HEK293 (cell line): ENCODE data around the gene ERVK3-1.
A peak's percentile ranks its signal among the peaks of the same experiment; 100 is the strongest.
"Not testable (repeated sequence)": the region's sequence is repeated elsewhere in the genome, so short reads cannot be mapped to it uniquely, and the experiment has no call there.

Experiments
- CTCF ChIA-PET: fragments of 350-600 bp; formaldehyde crosslinking; extraction: SDS; loops from one replicate; lab custom pipeline; 2021; ENCODE audit warnings: antibody characterized with exemption; lab: Yijun Ruan, JAX
- POLR2A ChIA-PET: fragments of 300-600 bp; formaldehyde crosslinking; extraction: SDS; loops from one replicate; lab custom pipeline; 2020; ENCODE audit warnings: antibody characterized with exemption, inconsistent platforms; lab: Yijun Ruan, JAX
- H3K27ac ChIP-seq: fragments of 200-500 bp; sonication (Bioruptor generic); 2 replicates; pipeline ENCODE4 v1.5.1; 2014; ENCODE audit warnings: low read depth, low read length, control low read depth, inconsistent platforms; ENCODE audit errors: extremely low read depth
- H3K36me3 ChIP-seq, 2 experiments: fragments of 200-500 bp in 1 of 2; sonication (Bioruptor generic) in 1 of 2; 1 replicate in 1 of 2; 2 replicates in 1 of 2; pipeline ENCODE4 v1.5.1; 2014 to 2017; ENCODE audit warnings: inconsistent platforms in 2 of 2, low read length in 2 of 2; ENCODE audit not compliant: control insufficient read depth in 2 of 2, insufficient read depth in 1 of 2
- H3K4me1 ChIP-seq: fragments of 200-500 bp; sonication (Bioruptor generic); 2 replicates; pipeline ENCODE4 v1.5.1; 2014; ENCODE audit warnings: mild to moderate bottlenecking, low read length, inconsistent platforms; ENCODE audit not compliant: control insufficient read depth, insufficient read depth
- H3K4me3 ChIP-seq: 2 replicates; pipeline ENCODE4 v1.5.1; 2011; ENCODE audit warnings: low read depth, mild to moderate bottlenecking, control low read depth, low read length, moderate library complexity
- H3K9me3 ChIP-seq: fragments of 200-500 bp; sonication (Bioruptor generic); 2 replicates; pipeline ENCODE4 v1.5.1; 2014; ENCODE audit warnings: low read depth, low read length, inconsistent platforms; ENCODE audit not compliant: control insufficient read depth, insufficient read depth
- GLIS1 ChIP-seq: fragments of 450-650 bp; formaldehyde crosslinking; IDR thresholded peaks from 2 replicates; pipeline ENCODE4 v1.5.1; 2016; ENCODE audit warnings: missing biosample characterization, missing genetic modification characterization
- KLF1 ChIP-seq: fragments of 450-650 bp; formaldehyde crosslinking; IDR thresholded peaks from 2 replicates; pipeline ENCODE4 v1.5.1; 2016; ENCODE audit warnings: missing biosample characterization, missing genetic modification characterization
- KLF10 ChIP-seq: fragments of 450-650 bp; IDR thresholded peaks from 2 replicates; pipeline ENCODE4 v1.5.1; 2018; ENCODE audit warnings: missing biosample characterization, mild to moderate bottlenecking, missing genetic modification characterization
- KLF16 ChIP-seq: fragments of 450-650 bp; formaldehyde crosslinking; IDR thresholded peaks from 2 replicates; pipeline ENCODE4 v1.5.1; 2017; ENCODE audit warnings: missing biosample characterization, missing genetic modification characterization
- KLF8 ChIP-seq: fragments of 450-650 bp; formaldehyde crosslinking; IDR thresholded peaks from 2 replicates; pipeline ENCODE4 v1.5.1; 2016; ENCODE audit warnings: missing biosample characterization, missing genetic modification characterization
- KLF9 ChIP-seq: fragments of 450-650 bp; formaldehyde crosslinking; IDR thresholded peaks from 2 replicates; pipeline ENCODE4 v1.5.1; 2016; ENCODE audit warnings: missing biosample characterization, missing genetic modification characterization, low read depth
- OSR2 ChIP-seq: fragments of 450-650 bp; formaldehyde crosslinking; IDR thresholded peaks from 2 replicates; pipeline ENCODE4 v1.5.1; 2016; ENCODE audit warnings: missing biosample characterization, missing genetic modification characterization
- SP3 ChIP-seq: fragments of 450-650 bp; formaldehyde crosslinking; IDR thresholded peaks from 2 replicates; pipeline ENCODE4 v1.5.1; 2016; ENCODE audit warnings: missing biosample characterization, missing genetic modification characterization
- ZBTB11 ChIP-seq: fragments of 450-650 bp; formaldehyde crosslinking; conservative IDR thresholded peaks from 2 replicates; pipeline ENCODE4 v1.5.1; 2016; ENCODE audit warnings: low read depth, missing biosample characterization, missing genetic modification characterization
- ZBTB17 ChIP-seq: fragments of 450-650 bp; formaldehyde crosslinking; IDR thresholded peaks from 2 replicates; pipeline ENCODE4 v1.5.1; 2016; ENCODE audit warnings: missing biosample characterization, missing genetic modification characterization
- ZBTB20 ChIP-seq: fragments of 450-650 bp; formaldehyde crosslinking; IDR thresholded peaks from 2 replicates; pipeline ENCODE4 v1.5.1; 2016; ENCODE audit warnings: missing biosample characterization, missing genetic modification characterization
- ZBTB26 ChIP-seq: fragments of 450-650 bp; formaldehyde crosslinking; optimal IDR thresholded peaks from 2 replicates; pipeline ENCODE3; 2016; ENCODE audit warnings: missing biosample characterization, mild to moderate bottlenecking, missing genetic modification characterization
- ZNF18 ChIP-seq: fragments of 450-650 bp; formaldehyde crosslinking; IDR thresholded peaks from 2 replicates; pipeline ENCODE4 v1.5.1; 2016; ENCODE audit warnings: missing biosample characterization, missing genetic modification characterization
- ZNF24 ChIP-seq: fragments of 450-650 bp; formaldehyde crosslinking; IDR thresholded peaks from 2 replicates; pipeline ENCODE4 v1.5.1; 2016; ENCODE audit warnings: missing biosample characterization, missing genetic modification characterization
- ZNF335 ChIP-seq: fragments of 450-650 bp; formaldehyde crosslinking; conservative IDR thresholded peaks from 2 replicates; pipeline ENCODE4 v1.5.1; 2016; ENCODE audit warnings: missing biosample characterization, missing genetic modification characterization
- ZNF362 ChIP-seq: fragments of 450-650 bp; formaldehyde crosslinking; IDR thresholded peaks from 2 replicates; pipeline ENCODE4 v1.5.1; 2016; ENCODE audit warnings: missing biosample characterization, missing genetic modification characterization
- ZNF366 ChIP-seq: fragments of 450-650 bp; formaldehyde crosslinking; conservative IDR thresholded peaks from 2 replicates; pipeline ENCODE4 v1.5.1; 2016; ENCODE audit warnings: missing biosample characterization, missing genetic modification characterization
- ZNF501 ChIP-seq: fragments of 450-650 bp; formaldehyde crosslinking; IDR thresholded peaks from 2 replicates; pipeline ENCODE4 v1.5.1; 2016; ENCODE audit warnings: missing biosample characterization, missing genetic modification characterization
- ZNF529 ChIP-seq: fragments of 450-650 bp; formaldehyde crosslinking; IDR thresholded peaks from 2 replicates; pipeline ENCODE4 v1.5.1; 2017; ENCODE audit warnings: missing genetic modification characterization, missing biosample characterization; ENCODE audit not compliant: insufficient replicate concordance
- ZNF600 ChIP-seq: fragments of 450-650 bp; formaldehyde crosslinking; IDR thresholded peaks from 2 replicates; pipeline ENCODE4 v1.5.1; 2016; ENCODE audit warnings: missing biosample characterization, missing genetic modification characterization
- ZNF701 ChIP-seq: fragments of 450-650 bp; formaldehyde crosslinking; IDR thresholded peaks from 2 replicates; pipeline ENCODE4 v1.5.1; 2016; ENCODE audit warnings: missing biosample characterization, missing genetic modification characterization
- ZNF777 ChIP-seq: fragments of 450-650 bp; formaldehyde crosslinking; IDR thresholded peaks from 2 replicates; pipeline ENCODE4 v1.5.1; 2017; ENCODE audit warnings: missing biosample characterization, missing genetic modification characterization, borderline replicate concordance

ERVK3-1 gene

GRCh38 chr19:58346961-58347929 lies 42.1 kb downstream of the ERVK3-1 start (continued):
- TF ChIP-seq ZBTB11 = 0 out of 2 replicates have a peak, but pooled peaks have one; percentile 9
- TF ChIP-seq ZNF501 (tag by site-specific recombination) = 0 out of 2 replicates have a peak, but pooled peaks have one; percentile 27
- TF ChIP-seq KLF8 (tag by site-specific recombination) = peak; percentile 90
- no peak for TF ChIP-seq ZNF701 (tag by site-specific recombination)
- peak; percentile 53; the same call in 1 of the 2 replicates for TF ChIP-seq KLF10 (tag by site-specific recombination)
- no peak for TF ChIP-seq OSR2 (tag by site-specific recombination)
- TF ChIP-seq KLF9 (tag by site-specific recombination) = peak; percentile 80
- TF ChIP-seq ZNF24 (tag by site-specific recombination) = no peak
- peak; percentile 91 for TF ChIP-seq KLF1 (tag by site-specific recombination)
- peak; percentile 60 for TF ChIP-seq KLF16 (tag by site-specific recombination)
- TF ChIP-seq ZBTB26 = peak; percentile 51
- peak; percentile 90; the same call in 1 of the 2 replicates for TF ChIP-seq ZNF777
- TF ChIP-seq SP3 (tag by site-specific recombination) = peak; percentile 76
- no peak for TF ChIP-seq ZNF529 (tag by site-specific recombination)
- TF ChIP-seq, all 188 proteins: peak for 29

- H3K4me3 ChIP-seq = peak overlapping the region; percentile 79
- H3K9me3 ChIP-seq = not testable (repeated sequence)
- peak; percentile 30; the same call in 1 of the 2 replicates for TF ChIP-seq ZNF600 (tag by site-specific recombination)
- peak; percentile 39; the same call in 1 of the 2 replicates for TF ChIP-seq ZNF362 (tag by site-specific recombination)
- 0 out of 2 replicates have a peak, but pooled peaks have one; percentile 64 for TF ChIP-seq ZBTB20 (tag by site-specific recombination)
- TF ChIP-seq GLIS1 (tag by site-specific recombination) = peak; percentile 41; the same call in 1 of the 2 replicates
- TF ChIP-seq ZNF366 (tag by site-specific recombination) = 0 out of 2 replicates have a peak, but pooled peaks have one; percentile 7
- TF ChIP-seq ZBTB17 (tag by site-specific recombination) = peak; percentile 47; the same call in 1 of the 2 replicates
- TF ChIP-seq ZNF18 = 0 out of 2 replicates have a peak, but pooled peaks have one; percentile 9
- 0 out of 2 replicates have a peak, but pooled peaks have one; percentile 7 for TF ChIP-seq ZBTB11
- peak; percentile 64 for TF ChIP-seq ZNF335 (tag by site-specific recombination)
- TF ChIP-seq, all 188 proteins: peak for 9; not testable (repeated sequence) for 179
- CTCF ChIA-PET = interaction anchor here (0.6 to 1.6 kb wide), 5 partner anchors 15 to 227 kb away, joined by 3 to 9 read pairs (median 3); partner anchors contain the start of genes ZBTB45 and ZNF497
- peak overlapping the region; percentile 34; the same call in 1 of the 2 replicates for H3K27ac ChIP-seq
- POLR2A ChIA-PET = interaction anchor here (0.6 to 3.0 kb wide), 9 partner anchors 15 to 1064 kb away, joined by 3 to 29 read pairs (median 6); partner anchors contain the start of genes ZBTB45, ZNF497, ZNF584 and ZNF8
- H3K36me3 ChIP-seq, H3K4me1 ChIP-seq: not testable (repeated sequence)
Measured at GRCh38 chr19:58348080-58348479, 42.9 kb downstream of the ERVK3-1 start.
